Renal cortex interstitium (tissue), 11 donors: ENCODE results near the gene C1QC. TPM values are rescaled to one million over a fixed set of nuclear protein-coding genes. Genes with fewer than 3 reads are reported as not detected.
"Not testable (repeated sequence)": the region's sequence is repeated elsewhere in the genome, so short reads cannot be mapped to it uniquely, and the experiment has no call there.

Source experiments
- DNase-seq, 11 donors: peaks; one replicate each; pipeline ENCODE4 v3.0.0-alpha.2; 2013; ENCODE audit warnings: low read depth in 9 of 11, low spot score in 4 of 11; ENCODE audit errors: extremely low read depth in 1 of 11
- polyA plus RNA-seq, 3 donors: library from polyadenylated mRNA; unstranded; fragments of 120-200 nt; gene quantifications; one replicate each; pipeline ENCODE4 v1.2.1, GENCODE V29; 2013; ENCODE audit not compliant: insufficient read length in 3 of 3

C1QC gene
- polyA plus RNA-seq, 3 donors, result 10.1 to 20.1 (median 16.0) TPM

- no peak for DNase-seq
Observed at GRCh38 chr1:22666412-22666811, 23.0 kb downstream of the C1QC start.

DNA sequence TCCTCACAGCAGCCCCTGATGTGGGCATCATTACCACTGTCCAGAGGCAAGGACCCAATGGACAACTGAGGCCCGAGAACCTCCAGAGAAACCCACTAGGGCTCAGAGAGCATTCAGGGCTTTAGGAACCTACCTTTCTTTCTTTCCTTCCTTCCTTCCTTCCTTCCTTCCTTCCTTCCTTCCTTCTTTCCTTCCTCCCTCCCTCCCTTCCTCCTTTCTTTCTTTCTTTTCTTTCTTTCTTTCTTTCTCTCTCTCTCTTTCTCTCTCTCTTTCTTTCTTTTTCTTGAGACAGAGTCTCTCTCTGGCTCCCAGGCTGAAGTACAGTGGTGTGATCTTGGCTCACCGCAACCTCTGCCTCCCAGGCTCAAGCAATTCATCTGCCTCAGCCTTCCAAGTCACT, 25.4 kb downstream of the C1QC start:
- not testable (repeated sequence) for DNase-seq

DNA sequence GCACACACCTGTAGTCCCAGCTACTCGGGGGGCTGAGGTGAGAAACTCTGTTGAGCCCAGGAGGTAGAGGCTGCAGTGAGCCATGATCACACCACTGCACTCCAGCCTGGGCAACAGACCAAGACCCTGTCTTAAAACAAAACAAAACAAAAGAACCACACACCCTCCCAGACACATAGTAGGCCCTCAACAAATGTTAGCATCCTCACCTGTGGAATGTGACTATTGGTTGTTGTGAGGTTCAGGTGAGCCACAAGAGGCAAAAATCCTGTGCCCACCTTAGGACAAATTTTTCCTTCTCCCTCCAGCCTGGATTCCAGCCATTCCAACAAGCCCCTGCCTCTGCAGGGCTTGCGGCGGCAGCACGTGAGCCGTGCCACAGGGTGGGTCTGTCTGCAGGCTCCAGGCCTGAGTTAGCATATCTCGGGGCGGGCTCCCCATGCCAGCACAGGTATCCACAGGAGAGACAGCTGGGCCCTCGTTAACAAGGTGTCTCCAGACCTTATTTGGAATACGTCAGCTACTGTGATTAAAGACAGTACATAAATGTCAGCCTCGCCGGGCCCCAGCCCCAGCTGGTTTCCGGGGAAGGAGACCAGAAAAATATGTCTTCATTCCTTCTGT, 27.0 kb downstream of the C1QC start:
- no peak for DNase-seq

DNA sequence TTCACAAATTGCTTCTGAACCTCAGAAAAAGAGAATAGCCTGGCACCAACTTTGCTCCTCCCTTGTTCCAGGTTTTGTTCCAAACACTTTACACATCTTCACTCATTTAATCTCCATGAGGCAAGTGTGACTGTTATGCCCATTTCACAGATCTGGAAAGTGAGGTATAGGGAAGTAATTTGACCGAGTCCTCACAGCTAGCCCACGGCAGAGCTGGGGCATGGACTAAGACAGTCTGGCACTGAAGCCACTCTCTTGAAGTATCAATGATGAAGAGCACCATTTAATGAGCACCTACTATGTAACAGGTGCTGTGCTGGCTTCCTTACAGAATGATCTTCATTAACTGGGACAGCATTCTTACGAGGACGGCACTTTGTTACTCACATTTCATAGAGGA, 28.6 kb downstream of the C1QC start:
- DNase-seq, result no peak

GRCh38 chr1:22673486-22674409, 30.3 kb downstream of the C1QC start:
- peak in 3 of 11 donors; percentile 42 to 52 (median 43) for DNase-seq

- DNase-seq, result no peak
Observed at GRCh38 chr1:22674410-22674749, 30.9 kb downstream of the C1QC start.

- DNase-seq, result not testable (repeated sequence)
Observed at GRCh38 chr1:22676151-22676550, 32.7 kb downstream of the C1QC start.

DNA sequence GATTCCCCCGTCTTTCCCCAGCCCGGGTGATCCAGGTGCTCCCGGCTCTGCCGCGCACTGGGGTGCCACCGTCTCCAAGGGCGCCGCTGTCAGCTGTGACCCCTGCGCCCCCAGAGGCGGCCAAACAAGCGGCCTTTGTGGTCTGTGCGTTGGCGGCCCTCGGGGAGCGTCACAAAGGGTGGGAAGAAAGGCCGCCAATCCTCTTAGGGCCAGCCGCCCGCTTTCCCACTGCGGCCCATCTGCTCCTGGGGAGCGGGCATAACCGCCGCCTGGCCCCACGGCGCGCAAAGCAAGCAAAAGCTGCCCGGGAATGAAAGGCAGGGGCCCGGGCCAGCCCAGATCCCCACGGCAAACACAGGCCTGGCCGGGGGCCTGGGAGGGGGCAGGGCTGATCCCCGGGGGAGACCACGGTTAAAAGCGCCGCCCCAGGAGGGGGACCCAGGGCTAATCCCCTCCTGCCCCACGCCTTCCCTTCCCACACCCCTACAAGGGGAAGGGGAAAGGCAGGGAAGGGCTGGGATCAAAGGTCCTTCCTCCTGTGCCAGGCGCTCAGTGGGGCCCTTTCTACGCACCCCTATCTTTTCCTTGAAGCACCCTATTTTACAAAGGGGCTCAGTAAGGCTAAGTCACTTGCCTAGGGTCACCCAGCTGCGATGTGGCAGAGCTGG, 33.6 kb downstream of the C1QC start:
- DNase-seq, result no peak

- DNase-seq, result no peak
Observed at GRCh38 chr1:22677931-22678896, 34.8 kb downstream of the C1QC start.

DNA sequence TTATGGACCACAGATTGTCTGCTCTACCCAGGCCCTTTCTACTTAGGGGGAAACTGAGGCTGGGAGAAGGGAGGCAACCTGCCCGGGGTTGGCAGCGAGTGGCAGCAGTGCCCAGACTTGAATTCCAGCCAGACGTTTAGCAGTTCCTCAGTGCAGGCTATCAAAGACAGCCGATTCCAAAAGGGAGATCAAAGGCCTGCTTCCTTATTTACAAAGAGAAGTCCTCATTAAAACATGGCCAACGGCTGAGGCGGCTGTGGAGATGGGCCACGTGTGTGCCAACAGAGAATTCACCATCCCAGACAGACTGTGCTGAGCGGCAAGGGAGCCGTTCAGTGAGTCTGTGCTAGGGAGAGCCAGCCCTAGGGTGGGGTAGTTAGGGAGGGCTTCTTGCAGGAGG, 37.3 kb downstream of the C1QC start:
- no peak for DNase-seq

- no peak for DNase-seq
Observed at GRCh38 chr1:22681556-22682276, 38.3 kb downstream of the C1QC start.

- no peak for DNase-seq
Observed at GRCh38 chr1:22683547-22683946, 40.1 kb downstream of the C1QC start.

DNA sequence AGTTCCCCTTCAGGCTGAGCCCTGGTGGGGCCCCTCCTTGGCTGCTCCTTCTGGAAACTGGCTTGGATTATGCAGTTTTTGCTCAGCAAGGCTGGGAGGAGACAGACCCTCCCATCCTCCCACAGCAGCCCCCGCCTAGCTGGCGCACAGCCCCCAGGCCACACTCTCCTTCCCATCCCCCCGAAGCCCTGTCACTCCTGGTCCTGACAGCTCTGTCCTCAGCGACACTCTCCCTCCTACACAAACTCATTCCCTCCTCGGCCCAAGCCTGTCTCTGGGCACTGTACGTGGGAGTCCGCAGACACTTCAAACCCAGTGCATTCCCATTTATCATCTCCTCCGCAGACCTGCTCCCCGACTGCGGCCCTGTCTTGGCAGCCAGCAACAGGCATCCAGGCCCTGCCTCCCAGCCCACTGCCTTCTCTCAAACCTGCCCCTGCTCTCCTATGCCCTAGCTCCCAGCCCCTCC, 42.2 kb downstream of the C1QC start:
- DNase-seq, result peak in 8 of 11 donors; percentile 39 to 80 (median 68)

DNA sequence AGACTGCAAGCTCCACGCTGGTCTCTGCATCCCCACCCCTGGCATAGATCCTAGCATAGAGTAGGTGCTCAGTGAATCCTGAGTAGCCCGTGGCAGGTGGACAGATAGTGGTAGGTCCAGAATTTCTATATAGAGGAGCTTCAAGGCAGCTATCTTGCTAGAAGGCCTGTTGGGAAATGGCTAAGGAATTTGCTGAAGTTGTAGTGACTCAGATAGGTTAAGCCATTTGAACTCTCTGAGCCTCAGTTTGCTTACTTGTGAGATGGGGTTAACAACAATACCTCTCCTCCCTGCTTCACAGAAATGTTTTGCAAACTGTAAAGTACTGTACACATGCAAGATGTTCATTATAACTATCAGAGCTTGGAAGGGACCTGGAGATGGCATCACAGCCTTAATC, 43.8 kb downstream of the C1QC start:
- no peak for DNase-seq

DNA sequence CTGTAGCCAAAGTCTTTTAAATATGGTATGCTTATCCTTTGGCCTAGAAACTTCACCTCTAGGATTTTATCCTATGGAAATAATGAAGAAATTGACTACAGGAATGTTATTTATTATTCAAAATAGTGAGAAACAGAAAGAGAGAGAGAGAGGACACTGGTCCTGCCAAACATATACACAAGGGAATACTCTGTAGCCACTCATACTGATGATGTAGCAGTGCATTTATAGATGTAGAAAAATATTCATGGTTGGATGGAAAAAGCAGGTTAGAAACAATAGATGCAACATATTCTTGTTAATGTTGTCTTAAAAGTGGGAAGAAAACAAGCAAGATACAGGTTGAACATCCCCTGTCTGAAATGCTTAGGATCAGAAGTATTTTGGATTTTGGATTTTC, 45.0 kb downstream of the C1QC start:
- DNase-seq, result no peak

- peak in 4 of 11 donors; percentile 48 to 72 (median 70) for DNase-seq
Observed at GRCh38 chr1:22689505-22689904, 46.1 kb downstream of the C1QC start.

- DNase-seq, result no peak
Observed at GRCh38 chr1:22691031-22691753, 47.8 kb downstream of the C1QC start.

DNA sequence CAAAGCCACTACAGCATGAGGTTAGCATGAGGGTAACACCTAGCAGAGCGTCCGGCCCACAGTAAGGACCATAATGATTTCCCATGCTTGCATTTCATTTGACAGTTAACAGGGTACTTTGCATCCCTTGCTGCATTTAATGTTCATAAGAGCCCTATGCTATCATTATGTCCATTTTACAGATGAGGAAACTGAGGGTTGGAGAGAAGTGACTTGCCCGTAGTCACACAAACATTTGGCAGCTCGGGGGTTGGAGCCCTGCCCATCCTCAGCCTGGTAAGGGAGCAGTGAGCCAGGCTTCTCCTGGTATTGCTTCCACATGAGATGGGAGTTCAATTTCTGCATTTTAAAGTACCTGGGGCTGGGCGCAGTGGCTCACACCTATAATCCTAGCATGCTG, 50.7 kb downstream of the C1QC start:
- DNase-seq, result no peak
